ENCODE data around the gene CHST3.
"Not testable (repeated sequence)": the region's sequence is repeated elsewhere in the genome, so short reads cannot be mapped to it uniquely, and the experiment has no call there.

Gene CHST3

GRCh38 chr10:72013202-72013945 lies 49.2 kb downstream of the CHST3 start:
- FAIRE-seq = no peak

- no peak for FAIRE-seq
Measured at GRCh38 chr10:72014197-72014596, 50.0 kb downstream of the CHST3 start.

- no peak for FAIRE-seq
Measured at GRCh38 chr10:72014785-72015480, 50.7 kb downstream of the CHST3 start.

GRCh38 chr10:72015841-72016240 lies 51.6 kb downstream of the CHST3 start:
- FAIRE-seq = no peak

- FAIRE-seq = no peak
Measured at GRCh38 chr10:72016608-72017300, 52.6 kb downstream of the CHST3 start.

- FAIRE-seq = no peak
Measured at GRCh38 chr10:72019085-72019876, 55.1 kb downstream of the CHST3 start.

GRCh38 chr10:72020914-72021809 lies 57.0 kb downstream of the CHST3 start:
- no peak for FAIRE-seq

GRCh38 chr10:72022228-72022627 lies 58.0 kb downstream of the CHST3 start:
- no peak for FAIRE-seq

GRCh38 chr10:72024596-72024995 lies 60.4 kb downstream of the CHST3 start:
- no peak for FAIRE-seq

GRCh38 chr10:72025400-72025799 lies 61.2 kb downstream of the CHST3 start:
- no peak for FAIRE-seq

- FAIRE-seq = no peak
Measured at GRCh38 chr10:72025832-72026231, 61.6 kb downstream of the CHST3 start.

- no peak for FAIRE-seq
Measured at GRCh38 chr10:72026278-72027111, 62.3 kb downstream of the CHST3 start.

- FAIRE-seq = no peak
Measured at GRCh38 chr10:72027498-72027897, 63.3 kb downstream of the CHST3 start.

- no peak for FAIRE-seq
Measured at GRCh38 chr10:72029414-72029813, 65.2 kb downstream of the CHST3 start.

GRCh38 chr10:72030762-72031543 lies 66.8 kb downstream of the CHST3 start:
- no peak for FAIRE-seq

- no peak for FAIRE-seq
Measured at GRCh38 chr10:72031706-72032105, 67.5 kb downstream of the CHST3 start.

GRCh38 chr10:72032409-72033162 lies 68.4 kb downstream of the CHST3 start:
- not testable (repeated sequence) for FAIRE-seq

GRCh38 chr10:72034040-72034499 lies 69.9 kb downstream of the CHST3 start:
- FAIRE-seq = no peak

GRCh38 chr10:72034761-72035160 lies 70.6 kb downstream of the CHST3 start:
- no peak for FAIRE-seq
